GM12874 (cell line): Measurements from ENCODE around the gene HERC2.
"Not testable (repeated sequence)": the region's sequence is repeated elsewhere in the genome, so short reads cannot be mapped to it uniquely, and the experiment has no call there.

ENCODE experiments used
- TF ChIP-seq, protein P1 (sequence below): IDR thresholded peaks from 2 replicates; pipeline ENCODE4 v1.5.1; 2011; ENCODE audit warnings: low read depth, mild to moderate bottlenecking, control low read depth, low read length, moderate library complexity; ENCODE audit not compliant: insufficient read depth

The HERC2 gene, protein sequence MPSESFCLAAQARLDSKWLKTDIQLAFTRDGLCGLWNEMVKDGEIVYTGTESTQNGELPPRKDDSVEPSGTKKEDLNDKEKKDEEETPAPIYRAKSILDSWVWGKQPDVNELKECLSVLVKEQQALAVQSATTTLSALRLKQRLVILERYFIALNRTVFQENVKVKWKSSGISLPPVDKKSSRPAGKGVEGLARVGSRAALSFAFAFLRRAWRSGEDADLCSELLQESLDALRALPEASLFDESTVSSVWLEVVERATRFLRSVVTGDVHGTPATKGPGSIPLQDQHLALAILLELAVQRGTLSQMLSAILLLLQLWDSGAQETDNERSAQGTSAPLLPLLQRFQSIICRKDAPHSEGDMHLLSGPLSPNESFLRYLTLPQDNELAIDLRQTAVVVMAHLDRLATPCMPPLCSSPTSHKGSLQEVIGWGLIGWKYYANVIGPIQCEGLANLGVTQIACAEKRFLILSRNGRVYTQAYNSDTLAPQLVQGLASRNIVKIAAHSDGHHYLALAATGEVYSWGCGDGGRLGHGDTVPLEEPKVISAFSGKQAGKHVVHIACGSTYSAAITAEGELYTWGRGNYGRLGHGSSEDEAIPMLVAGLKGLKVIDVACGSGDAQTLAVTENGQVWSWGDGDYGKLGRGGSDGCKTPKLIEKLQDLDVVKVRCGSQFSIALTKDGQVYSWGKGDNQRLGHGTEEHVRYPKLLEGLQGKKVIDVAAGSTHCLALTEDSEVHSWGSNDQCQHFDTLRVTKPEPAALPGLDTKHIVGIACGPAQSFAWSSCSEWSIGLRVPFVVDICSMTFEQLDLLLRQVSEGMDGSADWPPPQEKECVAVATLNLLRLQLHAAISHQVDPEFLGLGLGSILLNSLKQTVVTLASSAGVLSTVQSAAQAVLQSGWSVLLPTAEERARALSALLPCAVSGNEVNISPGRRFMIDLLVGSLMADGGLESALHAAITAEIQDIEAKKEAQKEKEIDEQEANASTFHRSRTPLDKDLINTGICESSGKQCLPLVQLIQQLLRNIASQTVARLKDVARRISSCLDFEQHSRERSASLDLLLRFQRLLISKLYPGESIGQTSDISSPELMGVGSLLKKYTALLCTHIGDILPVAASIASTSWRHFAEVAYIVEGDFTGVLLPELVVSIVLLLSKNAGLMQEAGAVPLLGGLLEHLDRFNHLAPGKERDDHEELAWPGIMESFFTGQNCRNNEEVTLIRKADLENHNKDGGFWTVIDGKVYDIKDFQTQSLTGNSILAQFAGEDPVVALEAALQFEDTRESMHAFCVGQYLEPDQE (N-terminal part only)

DNA sequence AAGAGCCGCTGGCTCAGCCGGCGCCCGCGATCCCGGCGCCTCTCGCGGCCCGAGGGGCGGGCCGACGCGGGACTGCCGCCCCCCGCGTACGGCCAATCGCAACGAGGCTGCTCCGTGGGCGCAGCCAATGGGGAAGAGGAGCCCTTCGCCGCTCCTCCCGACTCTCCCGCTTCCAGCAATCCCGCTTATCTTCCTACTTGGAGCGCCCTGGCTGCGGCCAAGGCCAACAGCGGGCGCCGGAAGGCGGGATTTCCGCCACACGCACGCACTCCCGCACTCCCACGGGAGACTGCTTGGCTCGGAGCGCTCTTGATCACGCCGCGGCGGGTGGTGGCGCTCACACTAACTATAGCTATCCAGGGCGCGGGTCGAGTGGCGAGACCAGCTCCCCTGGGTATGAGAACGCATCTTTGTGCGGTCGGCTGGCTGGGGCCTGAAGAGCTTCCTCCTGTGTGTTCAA lies at the start of gene HERC2:
TSS of gene HERC2 (minus strand) at position 51 of the 460 bp plus-strand sequence. CDS start 746 bp downstream, outside the sequence.
- TF ChIP-seq, protein P1, sequence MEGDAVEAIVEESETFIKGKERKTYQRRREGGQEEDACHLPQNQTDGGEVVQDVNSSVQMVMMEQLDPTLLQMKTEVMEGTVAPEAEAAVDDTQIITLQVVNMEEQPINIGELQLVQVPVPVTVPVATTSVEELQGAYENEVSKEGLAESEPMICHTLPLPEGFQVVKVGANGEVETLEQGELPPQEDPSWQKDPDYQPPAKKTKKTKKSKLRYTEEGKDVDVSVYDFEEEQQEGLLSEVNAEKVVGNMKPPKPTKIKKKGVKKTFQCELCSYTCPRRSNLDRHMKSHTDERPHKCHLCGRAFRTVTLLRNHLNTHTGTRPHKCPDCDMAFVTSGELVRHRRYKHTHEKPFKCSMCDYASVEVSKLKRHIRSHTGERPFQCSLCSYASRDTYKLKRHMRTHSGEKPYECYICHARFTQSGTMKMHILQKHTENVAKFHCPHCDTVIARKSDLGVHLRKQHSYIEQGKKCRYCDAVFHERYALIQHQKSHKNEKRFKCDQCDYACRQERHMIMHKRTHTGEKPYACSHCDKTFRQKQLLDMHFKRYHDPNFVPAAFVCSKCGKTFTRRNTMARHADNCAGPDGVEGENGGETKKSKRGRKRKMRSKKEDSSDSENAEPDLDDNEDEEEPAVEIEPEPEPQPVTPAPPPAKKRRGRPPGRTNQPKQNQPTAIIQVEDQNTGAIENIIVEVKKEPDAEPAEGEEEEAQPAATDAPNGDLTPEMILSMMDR = not testable (repeated sequence)

DNA sequence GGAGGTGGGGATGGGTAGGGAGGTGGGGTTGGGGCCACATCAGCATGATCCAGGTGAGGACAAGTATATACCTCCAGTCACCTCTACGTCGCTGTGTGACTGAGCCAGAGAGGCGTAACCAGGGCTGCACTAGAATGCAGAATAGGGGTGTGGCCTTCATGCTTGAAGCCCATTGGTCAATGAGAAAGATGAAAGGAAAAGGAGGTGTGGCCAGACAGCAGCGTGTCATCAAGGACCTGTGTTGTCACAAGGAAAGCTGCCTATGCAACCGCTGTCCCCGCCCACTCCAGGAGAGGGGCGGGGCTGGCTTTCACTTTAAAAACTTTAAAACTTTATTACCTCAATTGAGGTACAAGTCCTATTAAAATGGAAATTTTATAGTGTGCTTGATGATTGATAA lies 36.0 kb upstream of the HERC2 start, which contains the start of gene GOLGA6L24:
TSS of gene GOLGA6L24 (minus strand) at position 101 of the 400 bp plus-strand sequence. CDS start at position 40, 61 bp downstream.
- TF ChIP-seq, protein P1 = not testable (repeated sequence)

DNA sequence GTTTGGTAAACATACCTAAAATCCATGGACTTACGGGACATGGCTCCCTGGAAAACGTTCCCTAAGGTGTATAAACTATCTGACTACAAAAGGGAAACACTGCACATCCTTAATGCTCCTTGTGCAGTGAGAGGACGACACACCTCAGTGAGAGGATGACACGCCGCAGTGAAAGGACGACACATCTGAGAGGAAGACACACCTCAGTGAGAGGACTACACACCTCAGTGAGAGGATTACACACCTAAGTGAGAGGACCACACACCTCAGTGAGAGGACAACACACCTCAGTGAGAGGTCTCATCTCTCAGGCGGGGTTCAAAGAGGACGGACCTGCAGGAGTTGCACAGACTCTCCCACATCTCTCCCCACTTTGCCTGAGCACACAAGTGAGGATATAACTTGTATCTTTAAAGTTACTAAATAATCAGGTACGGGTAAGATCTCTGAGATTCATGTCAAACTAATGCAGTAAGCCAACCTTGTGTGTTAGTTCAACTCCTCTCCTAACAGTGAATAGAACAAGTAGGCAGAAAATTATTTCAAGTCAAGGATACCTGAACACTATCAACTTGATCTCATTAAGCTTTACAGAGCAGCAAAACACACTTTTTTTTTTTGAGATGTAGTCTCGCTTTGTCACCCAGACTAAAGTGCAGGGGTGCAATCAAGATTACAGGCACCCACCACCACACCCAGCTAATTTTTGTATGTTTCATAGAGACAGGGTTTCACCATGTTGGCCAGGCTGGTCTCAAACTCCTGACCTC lies 32.1 kb downstream of the HERC2 start:
- TF ChIP-seq, protein P1 = no peak

DNA sequence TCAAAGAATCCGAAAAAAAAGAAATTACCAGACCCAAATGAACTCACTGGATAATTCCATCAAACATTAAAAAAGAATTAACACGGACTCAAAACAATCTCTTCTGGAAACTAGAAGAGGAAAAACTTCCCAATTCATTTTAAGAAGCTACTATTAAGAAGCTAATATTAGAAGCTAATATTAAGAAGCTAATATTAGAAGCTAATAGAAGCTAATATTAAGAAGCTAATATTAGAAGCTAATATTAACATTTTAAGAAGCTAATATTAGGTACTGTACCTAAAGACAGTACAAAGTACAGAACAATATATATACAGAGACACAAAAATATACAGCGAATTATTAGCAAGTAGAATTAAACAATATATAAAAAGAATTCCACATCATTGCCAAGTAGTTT lies 35.9 kb downstream of the HERC2 start:
- TF ChIP-seq, protein P1 = no peak

DNA sequence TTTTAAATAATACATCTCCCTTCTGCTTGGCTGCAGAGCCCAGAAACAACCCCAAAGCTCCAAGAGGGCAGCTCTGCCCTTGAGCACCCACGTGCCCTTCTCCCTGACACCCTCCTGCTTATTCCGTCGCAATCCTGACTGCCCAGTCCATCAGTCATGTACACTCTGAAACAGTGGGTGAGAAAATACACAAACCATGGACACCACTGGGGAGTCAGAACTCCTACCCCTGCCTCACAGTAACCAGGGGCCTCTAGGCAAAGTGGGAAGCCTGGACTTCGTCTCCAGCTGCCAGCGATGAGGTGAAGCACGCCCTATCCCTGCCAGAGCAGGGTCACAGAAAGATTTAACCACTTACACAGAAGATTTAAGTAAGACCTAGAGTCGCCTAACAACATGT lies 40.1 kb downstream of the HERC2 start:
- TF ChIP-seq, protein P1 = no peak

DNA sequence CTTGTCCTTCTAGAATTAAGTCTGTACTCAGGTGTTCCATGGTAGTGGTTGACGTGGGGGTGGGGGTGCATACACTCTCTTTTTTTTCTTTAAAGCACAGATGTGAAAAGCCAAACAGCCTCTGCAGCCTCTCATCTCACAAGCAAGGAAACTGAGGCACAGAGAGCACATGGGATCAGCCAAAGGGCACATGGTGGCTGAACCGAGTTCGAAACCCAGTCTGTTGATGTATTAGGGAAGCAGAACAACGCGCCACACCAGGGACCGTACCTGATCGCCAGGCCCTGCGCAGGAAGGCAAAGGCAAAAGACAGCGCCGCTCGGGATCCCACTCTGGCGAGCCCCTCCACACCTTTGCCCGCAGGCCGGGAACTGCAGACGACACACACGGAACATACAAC lies 47.3 kb downstream of the HERC2 start:
- TF ChIP-seq, protein P1 = no peak
